WTC11 (cell line): Measurements from ENCODE around the gene CD180. TPM values are rescaled to one million over a fixed set of nuclear protein-coding genes. Genes with fewer than 3 reads are reported as not detected.

Experiments used
- ATAC-seq: fragments of 200-7000 bp; cut with Tn5 transposase; 2 replicates; pipeline ENCODE4 v1.10.0; 2021; ENCODE audit warnings: mild to moderate bottlenecking, moderate library complexity
- CTCF ChIA-PET: fragments of 300-600 bp; sonication (Branson Sonifier 250); formaldehyde crosslinking; loops from one replicate; lab custom pipeline; 2021; ENCODE audit warnings: antibody characterized with exemption; lab: Charles Lee
- POLR2A ChIA-PET: fragments of 350-600 bp; sonication (Branson Sonifier 250); formaldehyde crosslinking; loops from one replicate; lab custom pipeline; 2021; ENCODE audit warnings: antibody characterized with exemption; lab: Charles Lee
- DNase-seq: peaks from one replicate; pipeline ENCODE4 v3.0.0; 2021; ENCODE audit warnings: low spot score
- H3K27ac Mint-ChIP-seq: 2 replicates; pipeline ENCODE4 v1.8.0; 2021; ENCODE audit warnings: mixed read lengths
- H3K27me3 Mint-ChIP-seq: 2 replicates; pipeline ENCODE4 v1.8.0; 2021; ENCODE audit warnings: low read depth, mild to moderate bottlenecking, moderate library complexity, mixed read lengths
- H3K36me3 Mint-ChIP-seq: 2 replicates; pipeline ENCODE4 v1.8.0; 2021; ENCODE audit warnings: mixed read lengths
- H3K4me1 Mint-ChIP-seq: 2 replicates; pipeline ENCODE4 v1.8.0; 2022; ENCODE audit warnings: mixed read lengths
- H3K4me3 Mint-ChIP-seq: 2 replicates; pipeline ENCODE4 v1.8.0; 2021; ENCODE audit warnings: mild to moderate bottlenecking, moderate library complexity, mixed read lengths
- H3K9me3 Mint-ChIP-seq: 2 replicates; pipeline ENCODE4 v1.8.0; 2021; ENCODE audit warnings: mixed read lengths
- AFF4 ChIP-seq: sonication (generic); formaldehyde crosslinking; IDR thresholded peaks from 2 replicates; pipeline ENCODE4 v1.8.1; 2023; ENCODE audit warnings: mild to moderate bottlenecking, missing genetic modification reagents, borderline replicate concordance
- ARID4B ChIP-seq: sonication (generic); formaldehyde crosslinking; IDR thresholded peaks from 2 replicates; pipeline ENCODE4 v1.8.0; 2023; ENCODE audit warnings: missing genetic modification reagents, mild to moderate bottlenecking, borderline replicate concordance
- CTCF ChIP-seq: fragments of 200-600 bp; IDR thresholded peaks from 2 replicates; pipeline ENCODE4 v1.8.0; 2022; ENCODE audit warnings: antibody characterized with exemption
- FOXK1 ChIP-seq: sonication (generic); formaldehyde crosslinking; IDR thresholded peaks from 2 replicates; pipeline ENCODE4 v1.8.0; 2022; ENCODE audit warnings: mild to moderate bottlenecking, moderate library complexity, missing genetic modification reagents
- FOXP1 ChIP-seq: sonication (generic); formaldehyde crosslinking; IDR thresholded peaks from 2 replicates; pipeline ENCODE4 v1.8.0; 2022; ENCODE audit warnings: missing genetic modification reagents, mild to moderate bottlenecking, moderate library complexity, borderline replicate concordance
- FOXP4 ChIP-seq: sonication (generic); formaldehyde crosslinking; IDR thresholded peaks from 2 replicates; pipeline ENCODE4 v1.8.0; 2022; ENCODE audit warnings: mild to moderate bottlenecking, missing genetic modification reagents
- HMGA2 ChIP-seq: fragments of 250-450 bp; sonication (Bioruptor Pico); IDR thresholded peaks from 2 replicates; pipeline ENCODE4 v1.4.0; 2021; ENCODE audit warnings: mild to moderate bottlenecking, moderate library complexity
- IRF1 ChIP-seq: sonication (generic); formaldehyde crosslinking; IDR thresholded peaks from 2 replicates; pipeline ENCODE4 v1.8.0; 2023; ENCODE audit warnings: missing genetic modification reagents
- IRF2 ChIP-seq: sonication (generic); formaldehyde crosslinking; IDR thresholded peaks from 2 replicates; pipeline ENCODE4 v1.8.0; 2022; ENCODE audit warnings: low read depth, missing genetic modification reagents, borderline replicate concordance
- MXD4 ChIP-seq: fragments of 250-450 bp; sonication (Bioruptor Pico); IDR thresholded peaks from 2 replicates; pipeline ENCODE4 v1.8.0; 2021; ENCODE audit warnings: mild to moderate bottlenecking, moderate library complexity, borderline replicate concordance
- NFE2L1 ChIP-seq: sonication (generic); formaldehyde crosslinking; IDR thresholded peaks from 2 replicates; pipeline ENCODE4 v1.8.1; 2023; ENCODE audit warnings: missing genetic modification reagents
- ZBTB43 ChIP-seq: sonication (generic); formaldehyde crosslinking; IDR thresholded peaks from 2 replicates; pipeline ENCODE4 v1.8.1; 2023; ENCODE audit warnings: mild to moderate bottlenecking, missing genetic modification reagents
- ZMAT4 ChIP-seq: fragments of 250-450 bp; sonication (Bioruptor Pico); IDR thresholded peaks from 2 replicates; pipeline ENCODE4 v1.9.0; 2021; ENCODE audit warnings: mild to moderate bottlenecking
- ZNF232 ChIP-seq: sonication (generic); formaldehyde crosslinking; IDR thresholded peaks from 2 replicates; pipeline ENCODE4 v1.8.0; 2022; ENCODE audit warnings: mild to moderate bottlenecking, missing genetic modification reagents
- ZNF423 ChIP-seq: fragments of 250-450 bp; sonication (Bioruptor Pico); IDR thresholded peaks from 2 replicates; pipeline ENCODE4 v2.1.2; 2022; ENCODE audit warnings: mild to moderate bottlenecking, moderate library complexity
- ZNF512 ChIP-seq: sonication (generic); formaldehyde crosslinking; IDR thresholded peaks from 2 replicates; pipeline ENCODE4 v1.8.1; 2022; ENCODE audit warnings: missing genetic modification reagents, borderline replicate concordance
- total RNA-seq: library from RNA; stranded (reverse); gene quantifications from 3 replicates; pipeline ENCODE4 v1.2.3, GENCODE V29; 2021

Gene CD180
- total RNA-seq, 1 experiment from 2014 or later: not detected

GRCh38 chr5:67189079-67189354, 7.6 kb downstream of the CD180 start:
- peaks cover 17% of the 10 kb centered on the region for H3K9me3 Mint-ChIP-seq
- H3K4me3 Mint-ChIP-seq: no peak overlapping the region
- no peak for TF ChIP-seq ZNF423
- no peak for TF ChIP-seq NFE2L1
- TF ChIP-seq ZNF512 (CRISPR knock-in tag): no peak
- TF ChIP-seq FOXK1 (CRISPR knock-in tag): no peak
- TF ChIP-seq ARID4B (CRISPR knock-in tag): no peak
- no peak for TF ChIP-seq IRF1 (CRISPR knock-in tag)
- no peak for TF ChIP-seq ZBTB43 (CRISPR knock-in tag)
- TF ChIP-seq FOXP1 (CRISPR knock-in tag): no peak
- TF ChIP-seq AFF4 (CRISPR knock-in tag): no peak
- TF ChIP-seq FOXP4 (CRISPR knock-in tag): no peak
- no peak for TF ChIP-seq HMGA2
- no peak for TF ChIP-seq ZNF232 (CRISPR knock-in tag)
- no peak for TF ChIP-seq CTCF
- no peak for TF ChIP-seq MXD4 (CRISPR knock-in tag)
- no peak for TF ChIP-seq IRF2
- TF ChIP-seq ZMAT4 (CRISPR knock-in tag): no peak
- H3K27ac Mint-ChIP-seq: no peak overlapping the region
- peaks cover 13% of the 10 kb centered on the region for H3K36me3 Mint-ChIP-seq
- POLR2A ChIA-PET: no interaction called here
- DNase-seq: no peak
- CTCF ChIA-PET: interaction anchor here (0.9 to 1.3 kb wide), 2 partner anchors 23 to 1003 kb away, joined by 5 read pairs; no protein-coding TSS in a partner anchor
- peaks cover 20% of the 10 kb centered on the region for H3K4me1 Mint-ChIP-seq
- ATAC-seq: no peak
- H3K27me3 Mint-ChIP-seq: no peaks in the 10 kb centered on the region
